H1 (cell line): ENCODE data around the gene MRPL19. TPM values are rescaled to one million over a fixed set of nuclear protein-coding genes. Genes with fewer than 3 reads are reported as not detected.

ENCODE experiments used
- CTCF ChIA-PET: fragments of 300-600 bp; sonication (Branson Sonifier 250); formaldehyde crosslinking; loops from one replicate; lab custom pipeline; 2021; ENCODE audit not compliant: partially characterized antibody; lab: Charles Lee
- POLR2A ChIA-PET: fragments of 300-600 bp; sonication (Branson Sonifier 250); formaldehyde crosslinking; loops from one replicate; lab custom pipeline; 2021; ENCODE audit warnings: inconsistent platforms; ENCODE audit not compliant: partially characterized antibody; lab: Charles Lee
- DNase-seq, 2 experiments: peaks; one replicate each; pipeline versions ENCODE4 v3.0.0 to v3.0.0-alpha.2; 2010 to 2022; ENCODE audit warnings: low spot score in 2 of 2, low read depth in 1 of 2, mixed read lengths in 1 of 2
- FAIRE-seq: peaks from 2 replicates; lab custom pipeline; 2011; peaks lifted over from hg19 to GRCh38; lab: Jason Lieb, UNC
- H2AFZ ChIP-seq: 2 replicates; pipeline ENCODE4 v1.8.1; 2012; ENCODE audit warnings: low read length, inconsistent platforms
- H2AK5ac ChIP-seq: 2 replicates; pipeline ENCODE4 v1.6.1; 2013; ENCODE audit warnings: low read depth, low read length
- H2BK120ac ChIP-seq: replicated peaks from 2 replicates; pipeline ENCODE3; 2013; ENCODE audit warnings: low read depth, low read length, inconsistent platforms
- H2BK12ac ChIP-seq: 2 replicates; pipeline ENCODE4 v1.6.1; 2013; ENCODE audit warnings: low read depth, low read length
- H2BK15ac ChIP-seq: 2 replicates; pipeline ENCODE4 v1.6.1; 2013; ENCODE audit warnings: low read length
- H2BK20ac ChIP-seq: 2 replicates; pipeline ENCODE4 v1.6.1; 2013; ENCODE audit warnings: low read length
- H2BK5ac ChIP-seq: 2 replicates; pipeline ENCODE4 v1.6.1; 2013; ENCODE audit warnings: low read depth, low read length
- H3K14ac ChIP-seq: 2 replicates; pipeline ENCODE4 v1.6.1; 2013; ENCODE audit warnings: inconsistent platforms; ENCODE audit not compliant: insufficient read length
- H3K18ac ChIP-seq: 2 replicates; pipeline ENCODE4 v1.6.1; 2013; ENCODE audit warnings: low read length; ENCODE audit errors: extremely low read depth
- H3K23ac ChIP-seq: 2 replicates; pipeline ENCODE4 v1.6.1; 2013; ENCODE audit warnings: inconsistent platforms; ENCODE audit not compliant: insufficient read length
- H3K23me2 ChIP-seq: 2 replicates; pipeline ENCODE4 v1.6.1; 2013; ENCODE audit warnings: low read depth, low read length
- H3K27ac ChIP-seq: 2 replicates; pipeline ENCODE4 v1.6.1; 2011; ENCODE audit warnings: low read depth, low read length, inconsistent platforms
- H3K27me3 ChIP-seq, 4 experiments: replicated peaks in 1 of 4; 1 replicate in 1 of 4; 2 replicates in 3 of 4; pipeline versions ENCODE4 v1.6.1 to v1.8.1; 2011 to 2013; ENCODE audit warnings: low read length in 3 of 4, mild to moderate bottlenecking in 3 of 4, inconsistent platforms in 2 of 4, mixed read lengths in 2 of 4, moderate library complexity in 1 of 4; ENCODE audit not compliant: control insufficient read depth in 3 of 4, insufficient read depth in 3 of 4; ENCODE audit errors: extremely low read depth in 1 of 4
- H3K36me3 ChIP-seq, 4 experiments: 2 replicates each; pipeline versions ENCODE4 v1.6.1 to v1.8.1; 2011 to 2013; ENCODE audit warnings: mild to moderate bottlenecking in 4 of 4, low read length in 3 of 4, moderate library complexity in 2 of 4, control low read depth in 1 of 4, inconsistent platforms in 1 of 4; ENCODE audit not compliant: insufficient read depth in 4 of 4, control insufficient read depth in 2 of 4
- H3K4ac ChIP-seq: replicated peaks from 2 replicates; pipeline ENCODE3; 2013; ENCODE audit warnings: low read length, low read depth, mixed read lengths, inconsistent platforms; ENCODE audit not compliant: insufficient read length
- H3K4me1 ChIP-seq, 4 experiments: replicated peaks in 1 of 4; 1 replicate in 1 of 4; 2 replicates in 3 of 4; pipeline versions ENCODE4 v1.6.1 to v1.8.1; 2011 to 2013; ENCODE audit warnings: low read length in 3 of 4, inconsistent platforms in 2 of 4, mixed read lengths in 1 of 4; ENCODE audit not compliant: insufficient read depth in 4 of 4, control insufficient read depth in 3 of 4
- H3K4me2 ChIP-seq, 2 experiments: 2 replicates each; pipeline versions ENCODE4 v1.6.1 to v1.8.1; 2011 to 2013; ENCODE audit warnings: low read depth in 2 of 2, low read length in 2 of 2, control low read depth in 1 of 2, inconsistent platforms in 1 of 2, mild to moderate bottlenecking in 1 of 2; ENCODE audit not compliant: insufficient read depth in 1 of 2
- H3K4me3 ChIP-seq, 4 experiments: fragments of 200-600, 300-600 bp in 1 of 4; sonication (generic), shearing (Covaris generic), sonication (Bioruptor Twin) in 1 of 4; 2 replicates each; pipeline versions ENCODE4 v1.5.1 to v1.8.1; 2011 to 2016; ENCODE audit warnings: low read length in 4 of 4, low read depth in 3 of 4, control low read depth in 2 of 4, inconsistent platforms in 2 of 4, mild to moderate bottlenecking in 2 of 4, mixed read lengths in 1 of 4, moderate library complexity in 1 of 4; ENCODE audit not compliant: insufficient read depth in 2 of 4; ENCODE audit errors: extremely low read depth in 1 of 4
- H3K56ac ChIP-seq: replicated peaks from 2 replicates; pipeline ENCODE3; 2013; ENCODE audit warnings: low read depth, mild to moderate bottlenecking, mixed read lengths, low read length, inconsistent platforms; ENCODE audit not compliant: insufficient read length
- H3K79me1 ChIP-seq: 2 replicates; pipeline ENCODE4 v1.6.1; 2013; ENCODE audit warnings: low read depth, low read length, control low read depth
- H3K79me2 ChIP-seq, 2 experiments: 2 replicates each; pipeline versions ENCODE4 v1.6.1 to v1.8.1; 2012 to 2013; ENCODE audit warnings: low read length in 2 of 2, mild to moderate bottlenecking in 2 of 2, inconsistent platforms in 1 of 2; ENCODE audit not compliant: insufficient read depth in 2 of 2, control insufficient read depth in 1 of 2
- H3K9ac ChIP-seq, 4 experiments: replicated peaks in 1 of 4; 1 replicate in 1 of 4; 2 replicates in 3 of 4; pipeline versions ENCODE4 v1.6.1 to v1.8.1; 2011 to 2013; ENCODE audit warnings: low read depth in 3 of 4, low read length in 3 of 4, control low read depth in 2 of 4, mild to moderate bottlenecking in 2 of 4, moderate library complexity in 2 of 4, inconsistent platforms in 1 of 4; ENCODE audit errors: extremely low read depth in 1 of 4
- H3K9me3 ChIP-seq, 2 experiments: 2 replicates each; pipeline versions ENCODE4 v1.6.1 to v1.8.1; 2012 to 2013; ENCODE audit warnings: mild to moderate bottlenecking in 2 of 2, moderate library complexity in 2 of 2, control low read depth in 1 of 2, inconsistent platforms in 1 of 2, low read depth in 1 of 2, low read length in 1 of 2, mixed read lengths in 1 of 2; ENCODE audit not compliant: insufficient read depth in 2 of 2
- H4K20me1 ChIP-seq, 2 experiments: replicated peaks in 1 of 2; 2 replicates each; pipeline versions ENCODE3 to v1.8.1; 2011 to 2013; ENCODE audit warnings: inconsistent platforms in 2 of 2, low read length in 2 of 2, mild to moderate bottlenecking in 1 of 2; ENCODE audit not compliant: insufficient read depth in 2 of 2, control insufficient read depth in 1 of 2
- H4K5ac ChIP-seq: 2 replicates; pipeline ENCODE4 v1.6.1; 2013; ENCODE audit warnings: low read length, low read depth, mixed read lengths, inconsistent platforms; ENCODE audit not compliant: insufficient read length
- H4K8ac ChIP-seq: 2 replicates; pipeline ENCODE4 v1.8.0; 2013; ENCODE audit warnings: mild to moderate bottlenecking, moderate library complexity, low read length, inconsistent platforms; ENCODE audit not compliant: insufficient read depth; ENCODE audit errors: extremely low read depth
- H4K91ac ChIP-seq: replicated peaks from 2 replicates; pipeline ENCODE3; 2013; ENCODE audit warnings: low read length, mixed read lengths, inconsistent platforms; ENCODE audit not compliant: insufficient read length
- ASH2L ChIP-seq: fragments of 200-600, 300-600 bp; sonication (generic); IDR thresholded peaks from one replicate; pipeline ENCODE4 v1.7.1; 2017; ENCODE audit warnings: low read length
- ATF3 ChIP-seq: IDR thresholded peaks from 2 replicates; pipeline ENCODE4 v1.6.1; 2011; ENCODE audit warnings: low read depth, mild to moderate bottlenecking, low read length; ENCODE audit not compliant: insufficient read depth
- BRCA1 ChIP-seq: IDR thresholded peaks from 2 replicates; pipeline ENCODE4 v1.6.1; 2012; ENCODE audit warnings: low read depth, low read length, improper control_type of control experiment
- CBX5 ChIP-seq: fragments of 300-800, 300-1000 bp; sonication (generic); IDR thresholded peaks from 2 replicates; pipeline ENCODE4 v1.7.1; 2016; ENCODE audit warnings: antibody characterized with exemption, low read length, low read depth
- GTF2F1 ChIP-seq: IDR thresholded peaks from 2 replicates; pipeline ENCODE4 v1.6.1; 2012; ENCODE audit warnings: low read depth, low read length, improper control_type of control experiment, borderline replicate concordance
- POU5F1 ChIP-seq: IDR thresholded peaks from 2 replicates; pipeline ENCODE4 v1.6.1; 2011; ENCODE audit warnings: low read depth, mild to moderate bottlenecking, low read length, moderate library complexity
- RNF2 ChIP-seq: fragments of 200-900, 300-1000 bp; sonication (generic); IDR thresholded peaks from 2 replicates; pipeline ENCODE4 v1.7.1; 2016; ENCODE audit warnings: borderline replicate concordance, low read depth, mild to moderate bottlenecking, antibody characterized with exemption, low read length; ENCODE audit not compliant: poor library complexity, severe bottlenecking; ENCODE audit errors: missing control alignments
- SP1 ChIP-seq: IDR thresholded peaks from 2 replicates; pipeline ENCODE4 v1.6.1; 2011; ENCODE audit warnings: low read depth, low read length
- SP2 ChIP-seq: IDR thresholded peaks from 2 replicates; pipeline ENCODE4 v1.6.1; 2012; ENCODE audit warnings: mild to moderate bottlenecking, low read length, inconsistent platforms
- TAF1 ChIP-seq: IDR thresholded peaks from 2 replicates; pipeline ENCODE4 v1.6.1; 2011; ENCODE audit warnings: mild to moderate bottlenecking, low read depth, low read length
- USF2 ChIP-seq: IDR thresholded peaks from 2 replicates; pipeline ENCODE4 v1.6.1; 2011; ENCODE audit warnings: low read length, improper control_type of control experiment
- WGBS, 2 experiments: shearing (Covaris generic) in 1 of 2; methylation state at CpG; one replicate each; pipeline versions ENCODE4 v1.1.6 to v1.1.7; 2013 to 2015; ENCODE audit warnings: low lambda C conversion rate in 2 of 2, mixed read lengths in 2 of 2, inconsistent platforms in 1 of 2, low coverage in 1 of 2, missing lambda C conversion rate in 1 of 2; ENCODE audit not compliant: insufficient replicate concordance in 2 of 2, insufficient coverage in 1 of 2, insufficient read length in 1 of 2; ENCODE audit errors: extremely low coverage in 1 of 2, missing lambda C conversion rate in 1 of 2; 5-methylcytosine and 5-hydroxymethylcytosine counted together
- polyA plus RNA-seq, 7 experiments: library from polyadenylated mRNA; depleted of rRNA in 3 of 7; stranded (reverse) in 5 of 7; unstranded in 2 of 7; fragments of >200 nt in 5 of 7; fragments of 200-250 nt in 2 of 7; gene quantifications; 1 replicate in 5 of 7; 2 replicates in 1 of 7; 4 replicates in 1 of 7; pipeline versions ENCODE4 v1.2.1 to v1.2.3, GENCODE V29; 2011 to 2013; ENCODE audit warnings: missing spikeins in 2 of 7, mixed read lengths in 2 of 7
- total RNA-seq: library from RNA; stranded (reverse); fragmentation: NEBNext Ultra II Directional; extraction: Animal tissue kit (Norgen Biotek cat#: 25700); gene quantifications from 2 replicates; pipeline ENCODE4 v1.2.1, GENCODE V29; 2021

The MRPL19 gene
- total and polyA plus RNA-seq, 2 of the 8 experiments (the other 6 are each of a cell fraction or from before 2014, with no cell fraction given), result 18.1 to 75.2 TPM

GRCh38 chr2:75728614-75729419, 82.2 kb downstream of the MRPL19 start:
- no peak for DNase-seq
- Histone ChIP-seq H3K79me2 (no peaks in the 10 kb centered on the region), H4K5ac (no peak overlapping the region), H3K4ac (no peak overlapping the region), H3K18ac (no peak overlapping the region), H4K8ac (no peak overlapping the region), H3K9ac (no peak overlapping the region), H3K14ac (no peak overlapping the region), H3K4me1 (no peaks in the 10 kb centered on the region), H3K23ac (no peak overlapping the region), H2AFZ (peak overlapping the region; percentile 67; the same call in 1 of the 2 replicates), H3K4me2 (no peak overlapping the region), H3K27me3 (no peaks in the 10 kb centered on the region), H2BK5ac (no peak overlapping the region), H4K91ac (no peak overlapping the region), H3K4me3 (no peak overlapping the region), H3K9me3 (peaks cover 0 to 7% of the 10 kb centered on the region in 2 experiments; a peak in 1 of 4 replicates), H4K20me1 (no peaks in the 10 kb centered on the region), H3K27ac (no peak overlapping the region), H3K23me2 (no peaks in the 10 kb centered on the region), H3K36me3 (no peaks in the 10 kb centered on the region), H2BK20ac (no peak overlapping the region), H2BK120ac (no peak overlapping the region), H2BK15ac (no peak overlapping the region), H3K56ac (no peak overlapping the region), H2AK5ac (no peak overlapping the region), H2BK12ac (no peak overlapping the region), H3K79me1 (no peaks in the 10 kb centered on the region)
- TF ChIP-seq SP2 (no peak), RNF2 (no peak), POU5F1 (no peak), BRCA1 (no peak), GTF2F1 (no peak), CBX5 (no peak), TAF1 (no peak), SP1 (no peak), ASH2L (no peak), USF2 (no peak), ATF3 (no peak)
- 96% methylated on average over 5 of the region's 6 CpGs; no CpG with 5 or more reads in 1 of the 2 experiments for WGBS, 2 experiments
- FAIRE-seq, result no peak
- POLR2A ChIA-PET, result interaction anchor here (0.6 kb wide), 1 partner anchor 1251 kb away, joined by 3 read pairs; no protein-coding TSS in a partner anchor
- CTCF ChIA-PET, result interaction anchor here (0.9 to 4.1 kb wide), 6 partner anchors 9 to 106 kb away, joined by 3 to 19 read pairs (median 4); no protein-coding TSS in a partner anchor
